ENCODE measurements around the gene SLTM.

The SLTM gene

Small RNA genes within 50 kb of the gene (small RNA-seq; reads per million reads assigned to genes)
- gene ZNF444P1: 0 reads per million in 2 experiments
